Ovary (tissue), 3 donors: ENCODE data around the gene MORN1.

Experiments used
- EP300 ChIP-seq: sonication (generic); formaldehyde crosslinking; IDR thresholded peaks from one replicate; pipeline ENCODE4 v1.6.1; 2017; ENCODE audit warnings: antibody characterized with exemption
- POLR2A ChIP-seq: fragments of 450-650 bp; IDR thresholded peaks from one replicate; pipeline ENCODE4 v1.6.1; 2017; ENCODE audit warnings: antibody characterized with exemption, mild to moderate bottlenecking, moderate library complexity
- TF ChIP-seq, protein P1 (sequence below), 3 donors: fragments of 450-650 bp in 2 of 3; fragments of 200-600 bp in 1 of 3; IDR thresholded peaks; one replicate each; pipeline versions ENCODE4 v1.5.1 to v1.8.0; 2016 to 2022; ENCODE audit warnings: antibody characterized with exemption in 3 of 3, mild to moderate bottlenecking in 1 of 3
- donor health status: DM: no; HTN: no; CAD: no.

GRCh38 chr1:2334883-2335534, 56.3 kb downstream of the MORN1 start:
- TF ChIP-seq, protein P1, sequence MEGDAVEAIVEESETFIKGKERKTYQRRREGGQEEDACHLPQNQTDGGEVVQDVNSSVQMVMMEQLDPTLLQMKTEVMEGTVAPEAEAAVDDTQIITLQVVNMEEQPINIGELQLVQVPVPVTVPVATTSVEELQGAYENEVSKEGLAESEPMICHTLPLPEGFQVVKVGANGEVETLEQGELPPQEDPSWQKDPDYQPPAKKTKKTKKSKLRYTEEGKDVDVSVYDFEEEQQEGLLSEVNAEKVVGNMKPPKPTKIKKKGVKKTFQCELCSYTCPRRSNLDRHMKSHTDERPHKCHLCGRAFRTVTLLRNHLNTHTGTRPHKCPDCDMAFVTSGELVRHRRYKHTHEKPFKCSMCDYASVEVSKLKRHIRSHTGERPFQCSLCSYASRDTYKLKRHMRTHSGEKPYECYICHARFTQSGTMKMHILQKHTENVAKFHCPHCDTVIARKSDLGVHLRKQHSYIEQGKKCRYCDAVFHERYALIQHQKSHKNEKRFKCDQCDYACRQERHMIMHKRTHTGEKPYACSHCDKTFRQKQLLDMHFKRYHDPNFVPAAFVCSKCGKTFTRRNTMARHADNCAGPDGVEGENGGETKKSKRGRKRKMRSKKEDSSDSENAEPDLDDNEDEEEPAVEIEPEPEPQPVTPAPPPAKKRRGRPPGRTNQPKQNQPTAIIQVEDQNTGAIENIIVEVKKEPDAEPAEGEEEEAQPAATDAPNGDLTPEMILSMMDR (IDR thresholded peaks at IDR 0.05) = no peak
- TF ChIP-seq POLR2A (no peak), EP300 (no peak)
